Mesenteric fat pad (tissue), 1 donor: ENCODE data around the gene CNN2. TPM values are rescaled to one million over a fixed set of nuclear protein-coding genes. Genes with fewer than 3 reads are reported as not detected.

Source experiments
- DNase-seq: peaks from one replicate; pipeline ENCODE4 v3.0.0-alpha.2; 2020; ENCODE audit warnings: low spot score
- total RNA-seq: library from RNA; stranded (reverse); fragmentation: NEBNext Ultra II Directional; extraction: Animal tissue kit (Norgen Biotek cat#: 25700); gene quantifications from one replicate; pipeline ENCODE4 v1.2.1, GENCODE V29; 2021
- donor health status: DM: yes; HTN: yes; CAD: no.

CNN2 gene
- total RNA-seq, 1 donor from 2014 or later, result 124 TPM

DNA sequence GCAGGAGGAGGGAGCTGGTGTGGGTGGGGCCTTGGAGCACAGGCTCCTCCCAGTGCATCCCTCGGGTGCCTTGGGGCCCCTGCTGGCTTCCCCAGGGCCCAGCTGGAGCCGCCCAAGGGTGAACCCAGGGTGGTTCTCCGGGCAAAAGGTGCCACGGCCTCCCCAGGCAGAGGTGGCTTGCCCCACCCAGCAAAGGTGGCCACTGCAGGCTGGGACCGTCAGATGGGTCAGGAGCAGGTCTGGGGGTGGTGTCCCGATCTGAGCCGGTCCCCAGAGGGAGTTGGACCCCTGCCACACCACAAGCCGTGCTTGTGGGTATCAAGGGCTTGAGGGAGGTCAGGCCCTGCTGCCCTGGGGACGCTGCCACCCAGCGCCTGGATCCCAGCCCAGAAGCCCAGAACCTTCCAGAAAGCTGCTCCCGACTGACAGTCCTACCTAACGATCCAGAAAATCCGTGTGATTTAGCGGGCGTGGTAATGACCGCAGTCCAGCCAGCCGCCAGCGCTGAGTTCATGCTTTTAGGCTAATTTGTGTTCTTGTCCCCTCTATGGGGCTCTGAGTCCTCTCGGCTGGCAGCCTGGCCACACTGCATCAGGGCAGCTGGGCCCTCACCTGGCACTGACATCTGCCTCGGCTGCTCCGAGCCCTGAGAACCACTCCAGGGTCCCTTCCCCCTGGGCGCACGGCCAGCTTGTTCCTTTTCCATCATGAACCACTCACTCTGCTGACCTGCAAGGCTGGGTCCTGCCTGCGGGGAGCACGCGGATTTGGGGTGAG is 31.2 kb upstream of the CNN2 start:
- DNase-seq, result no peak

DNA sequence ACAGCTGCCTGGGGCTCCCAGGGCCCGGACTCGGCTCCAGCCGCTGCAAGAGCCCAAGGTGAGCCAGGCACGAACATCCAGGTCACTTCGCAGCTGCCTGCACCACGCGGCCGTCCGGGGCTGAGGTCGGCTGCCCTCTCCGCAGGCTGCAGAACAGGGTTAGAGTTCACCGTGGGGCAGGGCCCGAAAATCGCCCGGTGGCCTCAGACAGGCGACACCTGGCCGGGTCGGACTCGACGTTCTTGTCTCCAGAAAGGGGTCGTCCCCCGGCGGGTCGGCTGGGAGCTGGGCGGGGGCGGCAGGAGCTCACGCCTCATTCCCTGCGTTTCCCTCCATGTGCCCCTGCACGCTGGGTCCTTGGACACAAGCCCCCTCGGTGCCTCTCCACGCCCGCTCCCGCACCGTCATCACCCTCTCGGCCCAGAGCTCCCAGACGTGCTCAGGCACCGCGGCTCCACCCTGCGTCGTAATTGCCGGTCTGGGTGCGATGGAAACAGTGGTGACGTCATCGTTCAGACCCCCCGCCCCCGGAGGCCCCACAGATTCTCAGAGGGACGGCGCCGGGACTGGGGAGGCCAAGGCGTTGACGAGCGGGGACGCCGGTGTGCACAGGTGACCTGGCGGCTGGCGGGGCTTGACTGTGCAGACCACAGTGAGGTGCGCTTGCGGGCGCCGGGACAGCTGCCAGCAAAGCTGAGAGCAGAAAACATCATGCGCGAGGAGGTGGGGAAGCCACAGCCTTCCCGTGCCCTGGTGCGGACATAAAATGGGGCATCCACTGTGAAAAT is 30.2 kb upstream of the CNN2 start:
- DNase-seq, result no peak

DNA sequence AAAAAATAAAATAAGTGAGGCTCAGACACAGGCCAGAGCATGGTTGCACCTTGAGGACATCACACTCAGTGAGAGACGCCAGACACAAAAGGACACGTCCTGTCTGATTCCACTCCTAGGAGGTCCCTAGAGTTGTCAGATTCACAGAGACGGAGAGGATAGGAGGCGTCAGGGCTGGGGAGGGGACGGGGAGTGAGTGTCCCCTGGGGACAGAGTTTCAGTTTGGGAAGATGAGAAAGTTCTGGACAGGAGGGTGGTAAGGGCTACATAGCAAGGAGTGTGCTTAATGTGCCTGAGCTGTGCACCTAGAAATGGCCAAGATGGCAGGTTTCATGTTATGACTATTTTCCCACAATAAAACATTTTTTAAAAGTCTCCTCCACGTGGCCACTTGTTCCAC is 28.3 kb upstream of the CNN2 start:
- DNase-seq, result no peak

DNA sequence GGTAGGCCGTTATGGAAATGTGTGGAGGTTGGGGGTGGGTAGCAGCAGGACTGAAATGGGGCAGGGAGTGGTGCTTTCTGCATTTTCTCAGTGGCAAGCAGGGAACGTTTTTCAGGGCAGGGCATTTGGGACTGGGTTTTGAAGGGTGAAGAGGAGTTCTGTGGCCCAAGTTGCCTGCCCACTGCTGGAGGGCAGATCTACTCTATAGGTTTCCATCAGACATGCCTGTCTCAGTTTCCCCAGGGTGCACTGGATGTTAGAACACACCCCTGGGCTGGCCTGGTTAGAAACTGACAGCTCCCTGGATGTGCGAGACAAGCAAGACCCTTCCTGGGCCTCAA is 27.1 kb upstream of the CNN2 start:
- DNase-seq, result no peak

DNA sequence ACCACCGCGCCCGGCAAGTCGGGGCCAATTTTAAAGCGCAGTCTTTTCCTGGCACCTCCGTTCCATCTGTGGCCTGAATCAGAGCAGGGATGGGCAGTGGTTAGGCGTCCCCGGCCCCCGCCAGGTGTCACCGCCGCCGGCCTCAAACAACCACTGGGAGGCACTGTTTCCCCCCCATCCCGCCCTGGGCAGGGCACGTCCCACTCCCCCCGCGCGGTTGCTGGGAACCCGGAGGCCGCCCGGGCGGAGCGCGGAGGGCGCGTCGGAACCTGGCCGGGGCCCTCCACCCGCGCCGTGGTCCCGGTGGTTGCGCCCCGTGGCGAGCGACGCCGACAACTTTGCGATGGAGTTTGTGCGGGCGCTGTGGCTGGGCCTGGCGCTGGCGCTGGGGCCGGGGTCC is 26.3 kb upstream of the CNN2 start, which contains the start of gene GRIN3B:
Gene GRIN3B, plus strand, starts transcription at position 325 of the 400 bp plus-strand sequence. Its CDS starts 19 bp downstream, at position 344.
- DNase-seq, result no peak

DNA sequence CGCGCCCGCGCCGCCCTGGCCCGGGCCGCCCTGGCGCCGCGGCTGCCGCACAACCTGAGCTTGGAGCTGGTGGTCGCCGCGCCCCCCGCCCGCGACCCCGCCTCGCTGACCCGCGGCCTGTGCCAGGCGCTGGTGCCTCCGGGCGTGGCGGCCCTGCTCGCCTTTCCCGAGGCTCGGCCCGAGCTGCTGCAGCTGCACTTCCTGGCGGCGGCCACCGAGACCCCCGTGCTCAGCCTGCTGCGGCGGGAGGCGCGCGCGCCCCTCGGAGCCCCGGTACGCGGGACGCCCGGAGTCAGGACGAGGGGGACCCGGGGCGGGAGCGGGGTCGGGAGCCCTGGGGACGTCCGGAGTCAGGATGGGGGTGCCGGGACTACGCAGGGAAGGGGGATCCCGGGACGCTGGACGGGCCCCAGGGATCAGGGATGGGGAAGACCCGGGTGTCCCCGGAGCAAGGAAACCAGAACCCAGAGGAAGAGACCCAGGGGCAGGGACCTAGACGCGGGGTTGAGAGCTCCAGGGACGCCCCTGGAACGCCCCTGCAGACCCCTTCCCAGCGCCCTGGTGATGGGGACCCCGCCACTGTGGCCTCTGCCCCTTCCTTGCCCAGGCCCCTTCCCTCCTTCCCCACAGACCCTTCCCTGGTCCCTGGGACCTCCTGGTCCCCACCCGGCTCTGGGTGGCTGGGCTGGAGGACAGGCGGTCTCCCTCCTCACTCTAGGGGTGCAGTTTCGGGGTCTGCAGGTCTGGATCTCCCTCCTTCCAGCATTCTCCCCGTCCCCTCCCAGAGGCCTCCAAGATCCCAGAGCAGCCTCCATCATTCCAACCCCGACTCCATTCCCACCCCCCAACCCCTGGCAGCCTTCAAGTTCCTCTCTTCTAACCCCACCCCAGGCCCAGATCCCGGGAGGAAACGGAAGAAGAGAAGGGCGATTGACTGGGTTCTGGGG is 25.5 kb upstream of the CNN2 start:
- DNase-seq, result no peak

DNA sequence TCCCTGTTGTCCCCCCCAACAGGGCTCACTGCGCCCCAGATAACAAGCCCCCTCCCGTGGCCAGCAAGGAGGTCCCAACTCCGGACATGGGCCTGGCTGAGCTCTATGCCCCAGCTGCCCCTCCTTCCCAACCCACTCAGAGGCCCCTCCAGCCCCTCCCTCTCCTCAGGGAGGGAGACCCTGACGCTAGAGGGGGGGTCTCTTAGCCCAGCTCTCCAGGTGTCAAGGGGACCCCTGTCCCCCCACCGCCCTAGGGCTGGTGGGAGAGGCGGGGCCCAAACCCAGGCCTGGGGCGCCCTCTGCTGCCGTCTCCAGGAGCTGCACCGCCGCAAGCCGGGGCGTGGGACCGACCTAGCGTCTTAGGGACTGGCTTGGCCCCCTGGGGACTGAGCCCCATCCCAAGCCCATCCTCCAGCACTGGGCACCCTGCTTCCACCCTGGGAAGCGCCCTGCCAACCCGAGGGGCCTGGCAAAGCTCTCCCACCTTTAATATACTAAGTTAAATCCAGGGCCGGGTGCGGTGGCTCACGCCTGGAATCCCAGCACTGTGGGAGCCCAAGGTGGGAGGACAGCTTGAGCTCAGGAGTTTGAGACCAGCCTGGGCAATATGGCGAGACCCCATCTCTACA is 24.8 kb upstream of the CNN2 start:
- no peak for DNase-seq

DNA sequence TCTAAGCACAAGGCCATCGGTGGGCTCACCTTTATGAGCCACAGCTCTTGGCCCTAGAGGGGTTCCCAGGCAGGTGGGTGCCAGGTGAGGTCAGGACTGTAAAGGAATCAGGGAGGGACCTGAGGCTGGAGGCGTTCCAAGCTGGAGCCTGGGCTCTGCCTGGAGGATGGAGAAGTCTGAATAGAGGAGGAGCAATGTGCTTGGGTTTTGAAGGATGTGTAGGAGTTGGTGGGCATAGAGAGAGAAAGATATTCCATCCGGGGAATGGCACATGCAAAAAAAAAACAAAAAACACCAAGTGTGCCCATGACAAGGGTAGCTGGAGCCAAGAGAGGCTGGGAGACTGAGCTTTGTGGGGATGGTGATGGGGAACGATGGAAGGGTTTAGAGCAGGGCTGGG is 23.8 kb upstream of the CNN2 start:
- no peak for DNase-seq

DNA sequence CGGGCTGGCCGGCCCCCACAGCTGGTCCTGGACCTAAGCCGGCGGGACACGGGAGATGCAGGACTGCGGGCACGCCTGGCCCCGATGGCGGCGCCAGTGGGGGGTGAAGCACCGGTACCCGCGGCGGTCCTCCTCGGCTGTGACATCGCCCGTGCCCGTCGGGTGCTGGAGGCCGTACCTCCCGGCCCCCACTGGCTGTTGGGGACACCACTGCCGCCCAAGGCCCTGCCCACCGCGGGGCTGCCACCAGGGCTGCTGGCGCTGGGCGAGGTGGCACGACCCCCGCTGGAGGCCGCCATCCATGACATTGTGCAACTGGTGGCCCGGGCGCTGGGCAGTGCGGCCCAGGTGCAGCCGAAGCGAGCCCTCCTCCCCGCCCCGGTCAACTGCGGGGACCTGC is 23.1 kb upstream of the CNN2 start:
- no peak for DNase-seq

DNA sequence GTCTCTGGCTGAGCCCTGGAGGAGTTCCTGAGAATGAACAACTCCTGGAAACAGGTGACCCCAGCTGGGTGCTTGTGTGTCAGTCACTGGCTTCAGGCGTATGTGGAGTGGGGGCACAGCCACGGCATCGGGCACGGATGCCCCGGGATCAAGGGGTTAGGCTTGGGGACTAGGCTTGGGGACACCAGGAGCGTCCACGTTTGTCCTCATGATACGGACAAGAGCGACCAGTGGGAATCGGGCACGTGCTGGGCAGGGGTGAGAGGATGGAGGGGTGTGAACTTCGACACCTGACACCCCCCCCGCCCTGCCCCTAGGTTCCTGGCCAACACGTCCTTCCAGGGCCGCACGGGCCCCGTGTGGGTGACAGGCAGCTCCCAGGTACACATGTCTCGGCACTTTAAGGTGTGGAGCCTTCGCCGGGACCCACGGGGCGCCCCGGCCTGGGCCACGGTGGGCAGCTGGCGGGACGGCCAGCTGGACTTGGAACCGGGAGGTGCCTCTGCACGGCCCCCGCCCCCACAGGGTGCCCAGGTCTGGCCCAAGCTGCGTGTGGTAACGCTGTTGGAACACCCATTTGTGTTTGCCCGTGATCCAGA is 22.1 kb upstream of the CNN2 start:
- no peak for DNase-seq

DNA sequence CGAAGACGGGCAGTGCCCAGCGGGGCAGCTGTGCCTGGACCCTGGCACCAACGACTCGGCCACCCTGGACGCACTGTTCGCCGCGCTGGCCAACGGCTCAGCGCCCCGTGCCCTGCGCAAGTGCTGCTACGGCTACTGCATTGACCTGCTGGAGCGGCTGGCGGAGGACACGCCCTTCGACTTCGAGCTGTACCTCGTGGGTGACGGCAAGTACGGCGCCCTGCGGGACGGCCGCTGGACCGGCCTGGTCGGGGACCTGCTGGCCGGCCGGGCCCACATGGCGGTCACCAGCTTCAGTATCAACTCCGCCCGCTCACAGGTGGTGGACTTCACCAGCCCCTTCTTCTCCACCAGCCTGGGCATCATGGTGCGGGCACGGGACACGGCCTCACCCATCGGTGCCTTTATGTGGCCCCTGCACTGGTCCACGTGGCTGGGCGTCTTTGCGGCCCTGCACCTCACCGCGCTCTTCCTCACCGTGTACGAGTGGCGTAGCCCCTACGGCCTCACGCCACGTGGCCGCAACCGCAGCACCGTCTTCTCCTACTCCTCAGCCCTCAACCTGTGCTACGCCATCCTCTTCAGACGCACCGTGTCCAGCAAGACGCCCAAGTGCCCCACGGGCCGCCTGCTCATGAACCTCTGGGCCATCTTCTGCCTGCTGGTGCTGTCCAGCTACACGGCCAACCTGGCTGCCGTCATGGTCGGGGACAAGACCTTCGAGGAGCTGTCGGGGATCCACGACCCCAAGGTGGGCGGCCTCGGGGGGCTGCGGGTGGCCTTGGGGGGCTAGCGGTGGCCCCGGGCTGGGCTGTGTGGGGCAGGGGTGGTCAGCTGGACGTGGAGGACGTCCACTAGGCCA is 21.4 kb upstream of the CNN2 start:
- DNase-seq, result no peak

DNA sequence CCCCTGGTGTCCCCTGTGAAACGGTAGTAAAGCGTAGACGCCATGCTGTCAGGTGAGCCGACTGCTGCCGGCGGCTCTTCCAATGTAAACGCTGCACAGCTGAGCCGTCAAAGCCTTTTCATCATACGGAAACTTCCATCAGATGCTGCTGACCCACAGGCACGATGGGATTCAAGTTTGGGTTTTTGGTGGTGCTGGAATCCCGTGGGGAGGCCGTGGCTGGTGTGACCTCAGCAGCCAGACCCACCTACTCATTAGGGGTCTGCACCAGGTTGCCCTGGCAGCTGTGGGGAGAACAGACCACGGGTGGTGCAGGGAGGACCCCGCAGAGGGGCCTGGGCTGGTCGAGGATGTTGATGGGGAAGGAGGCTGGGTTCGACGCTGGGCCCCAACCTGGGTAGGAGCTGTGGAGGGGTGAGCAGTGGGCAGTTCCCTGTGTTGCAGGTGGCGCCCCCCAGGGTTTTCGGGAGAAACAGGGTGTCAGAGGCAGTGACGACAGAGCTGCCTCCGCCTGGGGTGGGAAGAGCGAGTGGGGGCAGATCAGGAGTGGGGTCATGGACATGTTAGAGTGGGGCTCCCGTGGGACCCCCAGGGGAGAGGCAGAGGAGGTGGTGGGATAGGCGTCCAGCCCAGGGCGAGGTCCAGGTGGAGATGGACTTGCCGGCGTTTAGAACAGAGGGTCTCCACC is 19.6 kb upstream of the CNN2 start:
- DNase-seq, result no peak

DNA sequence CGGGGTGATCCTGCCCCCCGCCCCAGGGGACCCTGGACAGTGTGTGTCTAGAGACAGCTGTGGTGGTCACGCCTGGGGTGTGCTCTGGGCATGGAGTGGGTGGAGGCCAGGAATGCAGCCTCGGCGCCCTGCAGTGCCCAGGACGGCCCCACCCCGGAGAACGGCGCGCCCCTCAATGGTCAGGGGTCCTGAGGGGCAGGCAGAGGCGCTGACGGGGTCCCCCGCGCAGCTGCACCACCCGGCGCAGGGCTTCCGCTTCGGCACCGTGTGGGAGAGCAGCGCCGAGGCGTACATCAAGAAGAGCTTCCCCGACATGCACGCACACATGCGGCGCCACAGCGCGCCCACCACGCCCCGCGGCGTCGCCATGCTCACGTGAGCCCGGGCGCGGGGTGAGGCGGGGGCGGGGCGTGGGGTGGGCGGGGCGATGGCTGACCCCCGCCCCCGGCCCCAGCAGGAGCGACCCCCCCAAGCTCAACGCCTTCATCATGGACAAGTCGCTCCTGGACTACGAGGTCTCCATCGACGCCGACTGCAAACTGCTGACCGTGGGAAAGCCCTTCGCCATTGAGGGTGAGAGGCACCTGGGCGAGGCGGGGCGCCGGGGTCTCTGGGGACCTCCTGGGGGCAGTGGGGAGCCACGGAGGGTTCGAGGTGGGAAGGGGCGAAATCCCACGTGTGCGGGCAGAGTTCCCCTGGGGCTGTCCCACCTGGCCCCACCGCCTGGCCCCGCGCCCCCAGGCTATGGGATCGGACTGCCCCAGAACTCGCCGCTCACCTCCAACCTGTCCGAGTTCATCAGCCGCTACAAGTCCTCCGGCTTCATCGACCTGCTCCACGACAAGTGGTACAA is 18.8 kb upstream of the CNN2 start:
- DNase-seq, result no peak

DNA sequence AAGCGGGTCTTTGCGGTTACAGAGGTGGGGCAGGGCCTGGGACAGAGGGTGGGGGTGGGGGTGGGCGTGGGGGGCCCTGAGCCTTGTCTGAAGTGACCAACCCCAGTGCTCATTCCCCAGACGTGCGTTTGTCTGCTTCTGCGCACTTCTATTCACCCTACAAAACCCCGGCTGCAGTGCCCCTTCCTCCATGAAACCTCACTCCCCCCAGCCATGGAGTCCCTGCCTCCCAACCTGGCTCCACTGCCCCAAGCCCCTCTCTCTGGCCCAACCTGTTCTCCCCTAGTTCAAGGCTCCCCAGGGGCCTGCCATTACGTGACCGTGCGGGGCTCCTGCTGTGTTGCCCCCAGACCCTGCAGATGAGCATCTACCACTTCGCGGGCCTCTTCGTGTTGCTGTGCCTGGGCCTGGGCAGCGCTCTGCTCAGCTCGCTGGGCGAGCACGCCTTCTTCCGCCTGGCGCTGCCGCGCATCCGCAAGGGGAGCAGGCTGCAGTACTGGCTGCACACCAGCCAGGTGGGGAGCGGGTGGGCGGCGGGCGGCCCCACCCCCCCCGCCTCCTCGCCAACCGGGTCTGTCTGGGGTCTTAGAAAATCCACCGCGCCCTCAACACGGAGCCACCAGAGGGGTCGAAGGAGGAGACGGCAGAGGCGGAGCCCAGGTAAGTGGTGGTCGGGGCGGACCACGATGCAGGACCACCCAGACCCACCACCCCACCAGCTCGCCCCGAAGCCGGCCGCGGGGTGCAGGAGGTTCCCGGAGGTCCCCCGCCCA is 18.0 kb upstream of the CNN2 start:
- peak; percentile 84 for DNase-seq

DNA sequence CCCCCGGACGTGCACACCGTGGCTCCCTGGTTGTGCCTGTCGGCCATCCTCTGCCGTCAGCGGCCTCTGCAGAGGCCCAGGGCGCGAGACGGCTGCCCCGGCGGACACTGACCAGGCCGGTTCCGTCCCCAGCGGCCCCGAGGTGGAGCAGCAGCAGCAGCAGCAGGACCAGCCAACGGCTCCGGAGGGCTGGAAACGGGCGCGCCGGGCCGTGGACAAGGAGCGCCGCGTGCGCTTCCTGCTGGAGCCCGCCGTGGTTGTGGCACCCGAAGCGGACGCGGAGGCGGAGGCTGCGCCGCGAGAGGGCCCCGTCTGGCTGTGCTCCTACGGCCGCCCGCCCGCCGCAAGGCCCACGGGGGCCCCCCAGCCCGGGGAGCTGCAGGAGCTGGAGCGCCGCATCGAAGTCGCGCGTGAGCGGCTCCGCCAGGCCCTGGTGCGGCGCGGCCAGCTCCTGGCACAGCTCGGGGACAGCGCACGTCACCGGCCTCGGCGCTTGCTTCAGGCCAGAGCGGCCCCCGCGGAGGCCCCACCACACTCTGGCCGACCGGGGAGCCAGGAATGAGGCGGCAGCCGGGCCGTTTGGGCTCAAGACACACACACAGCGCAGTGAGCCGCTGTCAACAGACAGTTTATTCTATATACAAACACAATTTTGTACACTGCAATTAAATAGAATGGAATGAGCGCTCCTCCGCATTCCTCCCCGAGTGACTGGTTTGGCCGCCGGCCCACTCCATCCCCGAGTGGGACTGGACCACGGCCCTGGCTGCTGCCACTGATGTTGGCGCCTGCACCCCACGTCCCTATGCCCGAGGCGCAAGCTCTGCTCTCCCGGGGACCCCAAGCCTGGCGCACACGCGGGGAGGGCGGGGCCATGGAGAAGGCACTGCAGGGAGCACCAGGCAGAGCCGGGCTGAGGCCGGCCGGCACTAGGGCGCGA is 17.1 kb upstream of the CNN2 start:
- peak; percentile 90 for DNase-seq

DNA sequence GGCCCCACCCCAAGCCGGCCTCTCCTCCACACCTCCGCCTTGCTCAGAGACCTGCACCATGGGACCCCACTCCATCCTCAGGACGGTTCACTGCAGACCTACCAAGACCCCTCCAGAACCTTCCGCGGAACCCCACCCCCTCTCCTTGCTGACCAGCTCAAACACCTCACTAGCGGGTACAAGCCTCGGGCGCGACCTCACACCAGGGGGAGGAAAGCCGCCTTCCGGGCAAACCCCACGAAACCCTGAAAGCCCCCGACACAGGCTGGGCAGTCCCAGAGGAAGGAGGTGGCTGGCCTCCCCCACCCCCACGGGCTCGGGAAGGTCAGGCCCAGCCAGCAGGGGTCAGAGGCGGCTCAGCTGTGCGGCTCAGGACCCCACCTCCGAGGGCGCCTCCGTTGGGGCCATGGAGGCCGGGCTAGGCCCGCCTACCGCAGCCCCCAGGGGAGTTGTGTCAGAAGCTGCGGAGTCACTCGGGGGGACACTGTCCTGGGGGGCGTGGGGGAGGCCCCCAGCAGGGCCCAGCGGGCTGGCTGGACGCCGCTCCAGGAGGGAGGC is 16.3 kb upstream of the CNN2 start:
- no peak for DNase-seq
